Activated CD4-positive, alpha-beta T cell treated with anti-CD3 and anti-CD28 coated beads, Interleukin-2, amount 10 ng/mL, durations not matched to agents 7 days and 5 days (primary cell): ENCODE data around the gene AKAP8L. TPM values are rescaled to one million over a fixed set of nuclear protein-coding genes. Genes with fewer than 3 reads are reported as not detected.

Source experiments
- CTCF ChIA-PET: fragments of 350-600 bp; sonication (Branson Sonifier 250); formaldehyde crosslinking; loops from one replicate; lab custom pipeline; 2021; ENCODE audit warnings: antibody characterized with exemption; lab: Charles Lee
- POLR2A ChIA-PET: fragments of 350-600 bp; sonication (Branson Sonifier 250); formaldehyde crosslinking; loops from one replicate; lab custom pipeline; 2021; ENCODE audit warnings: antibody characterized with exemption; lab: Charles Lee
- DNase-seq: peaks from one replicate; pipeline ENCODE4 v3.0.0-alpha.2; 2020
- H3K27ac Mint-ChIP-seq: one replicate; pipeline ENCODE4 v1.8.0; 2021; ENCODE audit warnings: mild to moderate bottlenecking, moderate library complexity, mixed read lengths
- H3K27me3 Mint-ChIP-seq: one replicate; pipeline ENCODE4 v1.8.0; 2021; ENCODE audit warnings: mixed read lengths
- H3K36me3 Mint-ChIP-seq: one replicate; pipeline ENCODE4 v1.8.0; 2021; ENCODE audit warnings: low read depth, mixed read lengths
- H3K4me1 Mint-ChIP-seq: one replicate; pipeline ENCODE4 v1.8.0; 2021; ENCODE audit warnings: mixed read lengths
- H3K4me3 Mint-ChIP-seq: one replicate; pipeline ENCODE4 v1.8.0; 2021; ENCODE audit warnings: mild to moderate bottlenecking, moderate library complexity, mixed read lengths
- H3K9me3 Mint-ChIP-seq: one replicate; pipeline ENCODE4 v1.8.0; 2021; ENCODE audit warnings: mixed read lengths
- total RNA-seq, 2 experiments: library from RNA; stranded (reverse); gene quantifications; one replicate each; pipeline ENCODE4 v1.2.3, GENCODE V29; 2021

The AKAP8L gene
- total RNA-seq, 2 experiments from 2014 or later, result 84.3 to 96.7 TPM

DNA sequence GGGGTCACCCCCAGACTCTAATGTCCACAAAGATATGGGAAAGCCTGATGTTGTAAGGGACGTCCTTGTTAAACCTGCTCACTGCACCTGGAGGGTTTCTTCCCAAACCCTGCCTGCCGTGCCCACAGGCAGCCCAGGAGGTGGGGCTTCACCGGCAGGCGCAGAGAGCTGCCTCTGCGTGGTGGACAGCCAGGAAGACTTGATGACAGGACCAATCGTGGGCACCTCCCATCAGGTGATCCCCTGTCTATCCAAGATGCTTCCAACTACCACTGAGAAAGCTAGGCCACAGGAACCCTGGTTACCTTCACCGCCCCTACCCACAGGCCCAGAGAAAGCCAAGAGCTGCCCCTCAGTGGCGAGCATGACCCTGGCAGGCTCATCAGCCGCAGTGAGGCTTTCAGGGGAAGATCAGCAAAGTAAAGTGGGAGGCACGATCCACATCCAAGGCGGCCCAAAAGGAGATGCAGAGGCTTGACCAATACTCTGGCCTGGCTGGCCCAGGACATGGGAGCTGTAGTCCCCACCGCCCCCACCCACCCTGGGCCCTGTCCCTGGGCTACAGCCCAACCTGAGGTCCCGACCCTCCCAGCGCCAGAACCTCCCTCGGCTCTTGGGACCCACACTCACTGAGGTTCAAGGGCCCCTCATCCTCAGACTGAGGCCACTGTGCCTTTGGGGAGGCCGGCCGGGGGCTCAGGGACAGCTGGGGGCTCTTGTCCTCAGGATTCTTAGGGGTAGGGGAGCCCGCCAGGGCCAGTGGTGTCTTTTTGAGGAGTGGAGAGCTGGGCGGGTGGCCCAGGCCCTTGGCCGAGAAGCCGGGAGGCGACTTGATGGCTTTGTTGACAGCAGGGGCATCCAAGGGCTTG lies 10.4 kb upstream of the AKAP8L start:
- Mint-ChIP-seq H3K36me3 (peaks cover 26% of the 10 kb centered on the region), H3K27ac (no peak overlapping the region)
- POLR2A ChIA-PET, result no interaction called here

DNA sequence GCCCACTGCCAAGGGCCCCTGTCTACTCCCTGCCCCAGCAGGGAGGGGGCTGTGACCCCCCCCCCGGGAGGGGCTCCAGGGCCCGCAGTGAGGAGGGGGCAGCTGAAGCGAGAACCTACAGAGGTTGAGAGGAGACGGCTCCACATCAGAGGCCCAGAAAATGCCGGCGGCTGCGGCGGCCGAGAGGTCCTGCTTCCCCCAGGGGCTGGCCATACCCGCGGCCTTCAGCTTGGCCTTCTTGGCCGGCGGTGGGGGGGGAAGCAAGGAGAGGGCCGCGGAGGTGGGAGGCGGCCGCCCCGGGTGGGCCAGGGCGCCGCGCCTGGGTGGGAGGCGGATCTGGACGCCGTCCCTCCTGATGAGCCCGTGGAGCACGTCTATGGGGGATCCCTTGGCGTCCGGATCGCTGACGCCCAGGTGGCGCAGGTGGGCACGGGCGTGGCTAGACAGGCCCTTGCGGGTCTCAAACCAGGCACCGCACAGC lies 9.2 kb upstream of the AKAP8L start:
- peaks cover 2% of the 10 kb centered on the region for H3K9me3 Mint-ChIP-seq
- ChIA-PET POLR2A (no interaction called here), CTCF (interaction anchor here (2.6 kb wide), 1 partner anchor 9 kb away, joined by 14 read pairs; the partner anchor contains the start of gene AKAP8L)
- no peak overlapping the region for H3K27ac Mint-ChIP-seq
- peaks cover 38% of the 10 kb centered on the region for H3K36me3 Mint-ChIP-seq
- no peak for DNase-seq
- peaks cover 23% of the 10 kb centered on the region for H3K4me1 Mint-ChIP-seq
- no peaks in the 10 kb centered on the region for H3K27me3 Mint-ChIP-seq
- H3K4me3 Mint-ChIP-seq, result no peak overlapping the region

More for the DNA sequence above, 10.4 kb upstream of the AKAP8L start:
- DNase-seq, result no peak
- Mint-ChIP-seq H3K9me3 (peaks cover 2% of the 10 kb centered on the region), H3K27me3 (no peaks in the 10 kb centered on the region), H3K4me1 (peaks cover 30% of the 10 kb centered on the region), H3K4me3 (no peak overlapping the region)
- CTCF ChIA-PET, result interaction anchor here (1.1 to 2.6 kb wide), 4 partner anchors 10 to 34 kb away, joined by 3 to 14 read pairs (median 4); partner anchors contain the start of gene AKAP8L

DNA sequence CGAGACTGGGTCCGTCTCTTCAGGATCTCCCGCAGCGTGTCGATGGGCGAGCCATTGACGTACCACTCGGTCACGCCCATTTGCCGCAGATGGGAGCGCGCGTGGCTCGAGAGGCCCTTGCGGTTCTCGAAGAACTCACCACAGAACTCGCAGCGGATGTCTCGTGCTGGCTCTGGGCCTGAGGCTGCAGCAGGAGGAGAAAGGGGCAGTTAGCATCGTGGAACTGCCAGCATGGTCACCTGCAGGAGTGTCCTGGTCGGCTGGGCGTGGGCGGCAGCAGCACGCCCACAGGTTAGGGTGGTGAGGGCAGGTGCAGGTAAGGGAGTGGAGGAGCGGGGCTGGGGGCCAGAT lies 8.5 kb upstream of the AKAP8L start:
- DNase-seq, result no peak
- H3K9me3 Mint-ChIP-seq, result peaks cover 2% of the 10 kb centered on the region
- CTCF ChIA-PET, result interaction anchor here (2.6 kb wide), 1 partner anchor 8 kb away, joined by 14 read pairs; the partner anchor contains the start of gene AKAP8L
- H3K27ac Mint-ChIP-seq, result no peak overlapping the region
- H3K36me3 Mint-ChIP-seq, result peaks cover 45% of the 10 kb centered on the region
- no peaks in the 10 kb centered on the region for H3K27me3 Mint-ChIP-seq
- POLR2A ChIA-PET, result no interaction called here
- no peak overlapping the region for H3K4me3 Mint-ChIP-seq
- peaks cover 20% of the 10 kb centered on the region for H3K4me1 Mint-ChIP-seq

DNA sequence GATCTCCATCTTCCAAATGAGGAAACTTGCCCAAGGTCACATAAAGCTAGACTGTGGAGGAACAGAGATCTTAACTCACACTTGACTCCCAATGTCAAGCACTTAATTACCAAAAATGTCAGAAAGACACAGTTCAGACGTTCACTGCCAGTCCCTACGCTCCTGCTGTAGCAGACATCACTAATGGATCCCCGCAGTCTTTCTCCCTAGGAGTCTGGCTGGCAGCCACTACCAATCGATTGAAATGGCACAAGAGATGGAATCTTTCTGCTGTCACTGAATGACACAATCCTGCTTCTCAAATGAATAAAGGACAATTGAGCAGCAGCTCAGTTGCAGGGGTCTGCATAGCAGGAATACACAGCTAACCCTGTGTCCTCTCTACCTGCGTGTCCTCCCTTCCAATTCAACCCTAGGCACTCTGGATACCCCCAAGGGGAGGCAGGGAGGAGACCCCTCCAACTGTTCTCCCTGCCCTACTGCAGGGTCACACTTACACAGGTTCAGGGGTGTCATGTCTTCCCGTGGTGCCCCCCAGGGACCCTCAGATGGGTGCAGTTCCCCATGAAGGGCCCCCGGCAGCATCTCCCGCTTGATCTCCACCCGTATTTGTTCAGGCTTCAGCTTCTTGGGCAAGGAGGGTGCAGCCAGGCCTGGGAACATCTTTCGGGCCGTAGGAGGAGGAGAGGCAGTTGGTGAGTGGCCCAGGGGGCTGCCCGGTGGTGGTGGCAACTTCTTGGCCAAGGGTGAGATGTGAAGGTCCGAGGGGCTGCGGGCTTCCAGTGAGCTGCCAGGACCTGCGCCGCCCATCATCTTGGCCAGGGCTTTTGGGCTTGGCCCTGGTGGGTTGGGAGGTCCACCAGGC lies 7.9 kb upstream of the AKAP8L start:
- Mint-ChIP-seq H3K4me3 (no peak overlapping the region), H3K4me1 (peaks cover 16% of the 10 kb centered on the region), H3K9me3 (peaks cover 2% of the 10 kb centered on the region), H3K27ac (no peak overlapping the region), H3K27me3 (no peaks in the 10 kb centered on the region), H3K36me3 (peaks cover 49% of the 10 kb centered on the region)
- ChIA-PET CTCF (no interaction called here), POLR2A (no interaction called here)
- DNase-seq, result no peak

DNA sequence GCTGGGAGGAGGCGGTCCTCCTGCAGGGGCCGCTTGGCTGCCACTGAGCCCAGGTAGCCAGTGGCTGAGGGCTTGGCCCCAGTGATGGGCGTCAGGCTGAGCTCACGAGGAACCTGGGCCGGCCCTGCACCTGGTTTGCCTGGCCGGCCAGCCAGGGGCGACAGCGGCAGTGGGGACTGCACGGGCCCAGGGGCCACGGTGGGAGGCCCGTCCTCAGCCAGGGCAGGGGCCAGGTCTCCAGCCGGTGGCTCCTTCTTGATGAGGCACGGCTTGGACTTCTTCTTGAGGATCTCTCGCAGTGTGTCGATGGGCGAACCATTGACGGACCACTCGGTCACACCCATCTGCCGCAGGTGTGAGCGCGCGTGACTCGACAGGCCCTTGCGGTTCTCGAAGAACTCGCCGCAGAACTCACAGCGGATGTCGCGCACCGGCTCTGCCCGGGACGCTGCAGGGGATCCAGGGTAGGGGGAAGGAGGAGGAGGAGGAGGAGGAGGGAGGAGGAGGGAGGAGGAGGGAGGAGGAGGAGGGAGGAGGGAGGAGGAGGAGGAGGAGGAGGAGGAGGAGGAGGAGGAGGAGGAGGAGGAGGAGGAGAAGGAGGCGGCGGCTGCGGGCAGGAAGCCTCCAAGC lies 6.6 kb upstream of the AKAP8L start:
- POLR2A ChIA-PET, result no interaction called here
- Mint-ChIP-seq H3K27me3 (no peaks in the 10 kb centered on the region), H3K4me1 (peaks cover 4% of the 10 kb centered on the region), H3K4me3 (no peak overlapping the region), H3K27ac (no peak overlapping the region), H3K36me3 (peaks cover 47% of the 10 kb centered on the region), H3K9me3 (peaks cover 2% of the 10 kb centered on the region)
- CTCF ChIA-PET, result interaction anchor here (1.3 kb wide), 1 partner anchor 130 kb away, joined by 4 read pairs; no protein-coding TSS in a partner anchor
- no peak for DNase-seq

DNA sequence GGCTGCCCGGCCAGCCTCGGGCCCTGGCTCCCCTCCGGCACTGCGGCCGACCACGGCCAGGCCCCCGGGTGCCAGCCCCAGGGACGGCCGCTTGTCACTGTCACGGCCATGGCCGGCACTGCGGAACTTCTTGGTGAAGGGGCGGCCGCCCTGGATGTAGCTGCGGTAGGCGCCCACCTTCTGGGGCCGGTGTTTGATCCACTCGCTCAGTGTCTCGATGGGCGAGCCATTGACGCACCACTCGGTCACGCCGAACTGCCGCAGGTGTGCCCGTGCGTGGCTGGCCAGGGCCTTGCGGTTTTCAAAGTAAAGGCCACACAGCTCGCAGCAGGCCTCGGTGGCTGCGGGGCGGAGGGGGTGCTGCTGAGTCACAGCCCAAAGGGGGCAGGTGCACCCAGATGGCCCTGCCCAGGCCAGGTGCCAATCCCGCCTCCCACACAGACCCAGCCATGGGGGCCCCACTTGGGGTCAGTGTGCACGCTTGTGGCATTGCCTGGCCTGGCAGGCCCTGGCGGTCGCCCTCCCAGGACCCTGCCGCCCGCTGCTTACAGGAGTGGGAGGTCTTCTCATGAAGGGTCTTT lies 6.0 kb upstream of the AKAP8L start:
- ChIA-PET POLR2A (no interaction called here), CTCF (interaction anchor here (1.3 kb wide), 1 partner anchor 131 kb away, joined by 4 read pairs; no protein-coding TSS in a partner anchor)
- no peaks in the 10 kb centered on the region for H3K27me3 Mint-ChIP-seq
- no peak for DNase-seq
- H3K4me3 Mint-ChIP-seq, result no peak overlapping the region
- H3K36me3 Mint-ChIP-seq, result peaks cover 47% of the 10 kb centered on the region
- H3K9me3 Mint-ChIP-seq, result peaks cover 2% of the 10 kb centered on the region
- no peak overlapping the region for H3K27ac Mint-ChIP-seq
- H3K4me1 Mint-ChIP-seq, result peaks cover 6% of the 10 kb centered on the region

DNA sequence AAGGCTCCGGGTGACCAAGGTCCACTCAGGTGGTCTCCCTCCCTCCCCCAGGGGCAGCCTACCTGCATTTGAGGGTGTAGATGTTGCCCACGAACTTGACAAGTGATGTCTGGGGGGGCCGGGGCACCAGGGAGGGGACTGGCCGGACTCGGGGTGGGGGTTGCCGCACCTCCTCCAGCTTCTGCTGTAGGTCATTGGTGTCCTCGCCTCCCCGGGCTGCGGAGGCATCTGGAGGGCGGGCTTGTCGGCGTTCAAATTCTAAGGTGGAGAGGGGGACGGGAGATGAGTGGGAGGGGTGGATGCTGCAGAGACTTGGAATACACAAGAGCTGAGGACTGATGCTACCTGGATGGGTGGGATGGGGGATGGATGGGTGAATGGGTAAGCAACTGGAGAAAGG lies 5.3 kb upstream of the AKAP8L start:
- ChIA-PET POLR2A (no interaction called here), CTCF (interaction anchor here (1.0 kb wide), 1 partner anchor 132 kb away, joined by 3 read pairs; no protein-coding TSS in a partner anchor)
- H3K36me3 Mint-ChIP-seq, result peaks cover 47% of the 10 kb centered on the region
- no peak overlapping the region for H3K27ac Mint-ChIP-seq
- peaks cover 2% of the 10 kb centered on the region for H3K9me3 Mint-ChIP-seq
- H3K4me1 Mint-ChIP-seq, result peaks cover 12% of the 10 kb centered on the region
- no peaks in the 10 kb centered on the region for H3K27me3 Mint-ChIP-seq
- no peak for DNase-seq
- H3K4me3 Mint-ChIP-seq, result no peak overlapping the region

DNA sequence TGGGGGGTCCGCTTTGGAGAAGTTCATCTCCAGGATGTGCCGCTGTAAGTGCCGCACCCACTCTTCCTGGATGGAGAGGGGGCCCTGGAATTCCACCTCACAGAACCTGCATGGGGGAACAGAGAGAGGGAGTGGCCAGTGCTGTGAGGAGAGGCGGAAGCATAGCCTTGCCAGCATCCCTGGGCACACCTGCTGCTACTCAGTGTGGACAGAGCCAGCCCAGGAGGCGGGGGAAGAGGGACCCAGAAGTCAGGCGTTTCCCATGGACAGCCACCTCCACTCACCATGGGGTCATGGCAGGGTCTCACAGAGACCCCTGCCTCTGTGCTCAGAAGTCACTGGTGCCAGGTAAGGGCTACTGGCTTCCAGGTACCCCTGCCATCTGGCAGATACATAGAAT lies 4.3 kb upstream of the AKAP8L start:
- Mint-ChIP-seq H3K27me3 (no peaks in the 10 kb centered on the region), H3K36me3 (peaks cover 49% of the 10 kb centered on the region), H3K27ac (no peak overlapping the region), H3K9me3 (peaks cover 2% of the 10 kb centered on the region), H3K4me1 (peaks cover 13% of the 10 kb centered on the region), H3K4me3 (no peak overlapping the region)
- DNase-seq, result no peak
- ChIA-PET CTCF (interaction anchor here (1.0 kb wide), 1 partner anchor 133 kb away, joined by 3 read pairs; no protein-coding TSS in a partner anchor), POLR2A (no interaction called here)

DNA sequence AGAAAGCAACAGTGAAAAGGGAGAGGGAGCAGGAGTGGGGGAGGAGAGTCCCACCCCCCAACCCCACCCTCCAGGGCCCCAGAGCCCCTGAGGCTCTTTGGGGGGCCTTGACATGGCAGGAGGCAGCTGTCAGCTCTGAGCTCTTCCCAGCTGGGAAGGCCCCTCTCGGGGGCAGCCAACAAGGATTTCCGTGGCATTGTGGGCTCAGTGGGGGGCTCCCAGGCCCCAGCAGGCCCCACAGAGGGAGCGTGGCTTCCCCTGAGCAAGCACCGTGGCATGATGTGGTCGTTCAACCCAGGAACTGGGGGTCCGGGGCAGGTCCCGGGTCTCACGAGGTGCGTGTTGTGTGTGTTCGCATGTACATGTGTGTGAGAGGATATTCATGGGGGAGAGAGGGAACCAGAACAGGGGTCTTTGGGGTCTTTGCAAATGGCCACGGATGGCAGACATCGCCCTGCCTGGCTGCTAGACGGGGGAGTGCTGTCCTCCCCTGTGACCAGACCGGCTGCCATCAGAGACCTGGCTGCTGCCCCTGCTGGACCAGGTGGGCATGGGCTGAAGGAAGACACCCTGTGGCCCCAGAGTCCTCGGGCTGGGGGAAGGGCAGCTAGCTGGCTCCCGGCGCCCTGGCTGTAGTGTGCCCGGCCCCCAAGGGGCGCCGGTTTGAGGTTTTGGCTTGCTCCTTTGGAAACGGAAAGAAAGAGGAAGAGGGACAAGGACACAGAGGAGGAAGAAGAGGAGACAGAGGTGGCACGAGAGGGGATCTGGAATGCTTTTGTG lies 3.7 kb upstream of the AKAP8L start:
- ChIA-PET POLR2A (no interaction called here), CTCF (interaction anchor here (1.2 to 4.5 kb wide), 2 partner anchors 15 to 131 kb away, joined by 3 to 108 read pairs; no protein-coding TSS in a partner anchor)
- no peak overlapping the region for H3K4me3 Mint-ChIP-seq
- H3K27ac Mint-ChIP-seq, result no peak overlapping the region
- peaks cover 48% of the 10 kb centered on the region for H3K36me3 Mint-ChIP-seq
- H3K4me1 Mint-ChIP-seq, result peaks cover 19% of the 10 kb centered on the region
- DNase-seq, result no peak
- H3K27me3 Mint-ChIP-seq, result no peaks in the 10 kb centered on the region
- peaks cover 2% of the 10 kb centered on the region for H3K9me3 Mint-ChIP-seq

DNA sequence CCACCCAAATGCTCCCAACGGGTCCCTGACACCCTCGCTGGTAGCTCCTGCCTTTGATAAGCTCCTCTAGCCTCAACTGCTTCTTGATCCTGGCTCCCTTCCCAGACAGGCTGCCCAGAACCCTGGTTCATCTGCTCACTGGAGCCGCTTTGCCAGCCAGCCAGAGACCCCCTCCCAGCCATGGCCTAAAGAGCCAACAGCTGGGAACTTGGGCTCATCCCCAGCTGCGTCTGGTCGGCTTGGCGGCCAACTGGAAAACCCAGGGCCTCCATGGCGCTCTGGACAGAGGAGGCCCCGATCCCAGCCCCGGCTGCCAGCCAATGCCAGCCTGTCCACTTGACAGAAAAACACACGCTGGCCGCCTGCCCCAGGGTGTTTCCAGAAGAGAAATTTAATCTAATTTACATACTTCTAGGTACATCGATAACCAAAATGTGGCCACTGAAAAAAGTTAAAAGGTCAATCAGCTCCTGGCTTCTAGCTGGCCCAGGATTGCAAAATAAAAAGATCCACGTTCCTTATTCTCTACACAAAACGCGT lies 3.0 kb upstream of the AKAP8L start:
- CTCF ChIA-PET, result interaction anchor here (1.2 to 4.5 kb wide), 2 partner anchors 14 to 132 kb away, joined by 3 to 108 read pairs; no protein-coding TSS in a partner anchor
- Mint-ChIP-seq H3K9me3 (peaks cover 2% of the 10 kb centered on the region), H3K4me3 (no peak overlapping the region), H3K36me3 (peaks cover 44% of the 10 kb centered on the region), H3K27me3 (no peaks in the 10 kb centered on the region), H3K27ac (no peak overlapping the region), H3K4me1 (peaks cover 26% of the 10 kb centered on the region)
- POLR2A ChIA-PET, result no interaction called here
- DNase-seq, result no peak

DNA sequence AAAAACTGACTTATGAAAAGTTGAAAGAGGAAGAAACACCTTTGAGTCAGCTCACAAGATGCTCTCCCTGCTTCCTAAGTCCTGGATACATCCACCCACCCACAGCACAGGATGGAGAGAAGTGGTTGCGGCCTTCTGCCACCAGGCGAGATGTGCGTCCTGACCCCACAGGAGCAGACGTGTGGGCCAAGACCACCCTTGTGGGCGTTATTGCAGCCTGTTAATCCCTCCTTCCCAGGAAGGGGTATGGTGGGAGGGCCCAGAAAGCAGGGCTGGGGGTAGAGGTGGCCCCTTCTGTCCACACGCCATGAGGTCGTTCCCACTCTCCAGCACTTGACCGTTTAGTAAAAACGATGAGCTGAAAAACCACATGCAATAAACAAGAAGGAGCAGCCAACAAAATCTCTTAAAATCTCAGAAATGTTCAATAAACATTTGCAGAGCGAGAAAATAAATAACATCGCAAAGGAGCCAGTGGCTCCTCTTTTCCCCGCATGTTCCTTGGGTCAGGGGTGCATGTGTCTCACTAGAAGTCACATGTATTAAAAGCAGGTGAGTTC lies 2.4 kb upstream of the AKAP8L start:
- ChIA-PET CTCF (interaction anchor here (0.7 to 4.5 kb wide), 6 partner anchors 12 to 138 kb away, joined by 3 to 108 read pairs (median 17); partner anchors contain the start of gene AKAP8), POLR2A (no interaction called here)
- Mint-ChIP-seq H3K36me3 (peaks cover 45% of the 10 kb centered on the region), H3K27me3 (no peaks in the 10 kb centered on the region), H3K4me1 (peaks cover 29% of the 10 kb centered on the region), H3K9me3 (peaks cover 2% of the 10 kb centered on the region), H3K27ac (no peak overlapping the region), H3K4me3 (no peak overlapping the region)
- no peak for DNase-seq
